Stimulated activated CD8-positive, alpha-beta memory T cell treated with anti-CD3 and anti-CD28 coated beads, Interleukin-15, amount 100 ng/mL, for 48 hours (primary cell): ENCODE measurements around the gene PADI4.

Experiments used
- DNase-seq, 2 donors: peaks; one replicate each; pipeline ENCODE4 v3.0.0-alpha.2; 2020; ENCODE audit warnings: low read depth in 2 of 2

PADI4 gene, protein sequence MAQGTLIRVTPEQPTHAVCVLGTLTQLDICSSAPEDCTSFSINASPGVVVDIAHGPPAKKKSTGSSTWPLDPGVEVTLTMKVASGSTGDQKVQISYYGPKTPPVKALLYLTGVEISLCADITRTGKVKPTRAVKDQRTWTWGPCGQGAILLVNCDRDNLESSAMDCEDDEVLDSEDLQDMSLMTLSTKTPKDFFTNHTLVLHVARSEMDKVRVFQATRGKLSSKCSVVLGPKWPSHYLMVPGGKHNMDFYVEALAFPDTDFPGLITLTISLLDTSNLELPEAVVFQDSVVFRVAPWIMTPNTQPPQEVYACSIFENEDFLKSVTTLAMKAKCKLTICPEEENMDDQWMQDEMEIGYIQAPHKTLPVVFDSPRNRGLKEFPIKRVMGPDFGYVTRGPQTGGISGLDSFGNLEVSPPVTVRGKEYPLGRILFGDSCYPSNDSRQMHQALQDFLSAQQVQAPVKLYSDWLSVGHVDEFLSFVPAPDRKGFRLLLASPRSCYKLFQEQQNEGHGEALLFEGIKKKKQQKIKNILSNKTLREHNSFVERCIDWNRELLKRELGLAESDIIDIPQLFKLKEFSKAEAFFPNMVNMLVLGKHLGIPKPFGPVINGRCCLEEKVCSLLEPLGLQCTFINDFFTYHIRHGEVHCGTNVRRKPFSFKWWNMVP

DNA sequence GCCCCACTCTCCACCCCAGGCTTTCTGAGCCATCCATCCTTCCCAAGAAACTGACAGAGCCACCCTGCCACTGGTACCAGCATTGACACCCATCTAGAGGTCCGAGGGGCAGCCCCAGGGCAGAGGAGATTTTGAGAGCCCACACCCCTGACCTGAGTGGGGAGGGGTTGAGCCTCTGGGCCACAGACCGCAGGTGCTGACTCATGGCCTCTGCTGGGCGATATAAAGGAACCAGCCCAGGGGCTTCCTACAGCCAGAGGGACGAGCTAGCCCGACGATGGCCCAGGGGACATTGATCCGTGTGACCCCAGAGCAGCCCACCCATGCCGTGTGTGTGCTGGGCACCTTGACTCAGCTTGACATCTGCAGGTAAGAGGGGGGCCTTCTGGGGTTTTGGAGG, at the start of gene PADI4:
TSS of gene PADI4 (plus strand) at position 252 of the 400 bp plus-strand sequence. CDS start at position 278, 26 bp downstream.
- DNase-seq = no peak

DNA sequence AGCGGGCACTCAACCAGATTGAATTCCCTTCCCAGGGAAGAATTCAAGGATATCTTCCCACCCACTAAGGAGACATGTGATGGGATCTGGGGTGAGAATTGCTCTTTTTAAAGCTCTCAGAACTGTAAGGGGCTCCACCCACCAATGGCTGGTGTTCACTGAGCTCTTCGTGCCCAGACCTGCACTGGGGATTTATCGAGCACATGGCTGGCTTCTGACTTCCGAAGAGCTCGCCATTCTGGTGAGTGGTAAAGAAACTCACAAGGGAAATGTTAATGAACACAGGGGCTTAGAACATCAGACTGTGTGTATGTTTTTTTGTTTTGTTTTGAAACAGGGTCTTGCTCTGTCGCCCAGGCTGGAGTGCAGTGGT, 49.3 kb upstream of the PADI4 start:
- no peak for DNase-seq

DNA sequence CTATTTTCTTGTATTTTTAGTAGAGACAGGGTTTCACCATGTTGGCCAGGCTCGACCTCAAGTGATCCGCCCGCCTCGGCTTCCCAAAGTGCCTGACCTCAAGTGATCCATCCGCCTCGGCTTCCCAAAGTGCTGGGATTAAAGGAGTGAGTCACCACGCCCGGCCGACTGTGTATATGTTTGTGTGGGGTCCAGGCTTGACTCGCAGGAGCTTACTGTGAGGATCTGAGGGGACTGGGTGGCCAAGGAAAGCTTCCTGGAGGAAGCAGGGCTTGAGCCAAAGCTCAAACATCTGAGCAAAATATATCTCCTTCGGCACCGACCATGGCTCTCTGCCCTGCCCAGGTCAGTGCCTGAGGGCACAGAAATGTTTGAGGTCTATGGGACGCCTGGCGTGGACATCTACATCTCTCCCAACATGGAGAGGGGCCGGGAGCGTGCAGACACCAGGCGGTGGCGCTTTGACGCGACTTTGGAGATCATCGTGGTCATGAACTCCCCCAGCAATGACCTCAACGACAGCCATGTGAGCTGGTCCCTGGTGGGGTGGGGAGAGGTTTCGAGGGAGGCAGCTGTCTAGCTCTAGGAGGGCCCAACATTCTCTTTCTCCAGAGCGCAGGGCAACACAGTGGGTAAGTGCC, 48.6 kb upstream of the PADI4 start:
- no peak for DNase-seq

DNA sequence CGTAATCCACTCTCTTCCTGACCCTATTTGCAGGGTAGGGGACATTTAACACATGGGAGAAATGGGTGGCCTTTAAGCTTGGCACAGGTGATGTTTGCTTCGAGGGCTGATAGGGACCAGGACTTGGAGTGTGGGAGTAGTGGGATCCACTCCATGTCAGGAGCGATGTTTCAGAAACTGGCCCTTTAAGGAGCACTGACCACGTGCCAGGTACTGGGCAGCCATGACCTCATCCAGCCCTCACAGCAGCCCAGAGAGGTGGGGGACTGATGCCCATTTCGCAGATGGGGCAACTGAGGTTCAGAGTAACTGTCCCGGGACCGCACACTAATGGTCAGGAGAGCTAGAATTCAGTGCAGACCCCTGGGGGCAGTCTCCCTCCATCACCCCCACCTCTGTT, 47.7 kb upstream of the PADI4 start:
- no peak for DNase-seq

DNA sequence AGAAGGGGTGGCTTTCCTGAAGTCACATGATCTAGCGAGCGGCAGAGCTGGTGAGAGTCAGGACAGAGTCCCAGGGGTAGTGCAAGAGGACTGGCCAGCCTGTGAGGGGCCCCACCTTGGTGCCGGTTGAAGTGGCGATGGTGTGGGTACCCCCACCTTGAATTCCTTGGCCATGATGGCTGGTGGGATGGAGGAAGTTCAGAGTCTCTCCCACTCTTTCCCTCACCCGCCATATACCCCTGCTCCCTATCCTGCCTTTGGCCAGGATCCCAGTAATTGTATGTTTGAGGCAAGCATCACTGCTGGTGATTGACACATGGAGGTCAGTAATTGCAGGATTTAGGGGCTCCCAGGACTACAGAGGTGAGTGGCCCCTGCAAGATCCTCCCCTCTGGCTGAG, 47.3 kb upstream of the PADI4 start:
- no peak for DNase-seq

DNA sequence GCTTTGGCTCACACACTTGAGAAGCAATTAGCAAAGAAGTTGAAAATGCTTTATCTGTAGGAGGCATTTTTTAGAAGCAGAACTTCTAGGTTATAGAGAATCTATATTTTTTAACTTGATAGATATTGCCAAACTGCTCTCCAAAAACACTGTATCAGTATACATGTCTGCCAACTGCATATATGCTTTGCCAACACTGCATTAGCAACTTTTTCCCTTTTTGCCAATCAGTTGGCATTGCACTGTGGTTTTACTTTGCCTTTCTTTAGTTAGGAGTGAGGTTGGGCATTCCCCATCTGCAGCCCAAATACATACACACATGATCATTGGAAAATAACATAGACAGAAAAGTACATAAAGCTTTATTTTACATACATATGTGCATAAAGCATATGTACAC, 44.1 kb upstream of the PADI4 start:
- DNase-seq = no peak

DNA sequence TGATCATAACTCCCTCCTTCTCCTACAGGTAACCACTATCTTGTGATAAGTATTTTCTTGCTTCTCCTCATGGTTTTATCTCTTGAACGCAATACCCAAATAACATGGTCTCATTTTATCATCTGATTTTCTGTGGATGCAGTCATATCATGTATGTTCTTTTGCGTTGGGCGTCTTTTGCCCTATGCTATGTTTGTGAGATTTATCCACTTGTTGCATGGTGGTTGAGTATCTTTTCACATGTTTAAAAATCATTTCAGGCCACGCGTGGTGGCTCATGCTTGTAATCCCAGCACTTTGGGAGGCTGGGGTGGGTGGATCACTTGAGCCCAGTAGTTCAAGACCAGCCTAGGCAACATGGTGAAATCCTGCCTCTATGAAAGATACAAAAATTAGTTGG, 43.5 kb upstream of the PADI4 start:
- DNase-seq = no peak

DNA sequence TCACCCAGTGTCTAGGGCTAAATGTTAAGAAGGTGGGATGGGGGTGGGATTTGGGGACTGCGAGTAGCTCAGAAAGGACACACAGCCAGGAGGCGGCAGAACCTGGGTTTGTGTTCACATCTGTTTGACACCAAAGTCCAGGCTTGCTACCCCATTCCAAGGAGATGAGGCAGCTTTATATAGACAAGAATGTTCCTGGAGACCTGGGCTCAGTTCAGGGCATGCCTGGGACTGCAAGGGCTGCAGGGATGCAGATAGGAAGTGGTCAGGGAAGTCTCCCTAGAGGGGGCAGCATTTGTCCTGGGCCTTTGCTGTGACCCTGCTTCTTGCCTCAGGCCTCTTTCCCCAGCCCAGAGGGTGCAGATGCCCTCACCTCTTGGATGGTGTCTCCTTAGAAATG, 42.8 kb upstream of the PADI4 start:
- DNase-seq = no peak

DNA sequence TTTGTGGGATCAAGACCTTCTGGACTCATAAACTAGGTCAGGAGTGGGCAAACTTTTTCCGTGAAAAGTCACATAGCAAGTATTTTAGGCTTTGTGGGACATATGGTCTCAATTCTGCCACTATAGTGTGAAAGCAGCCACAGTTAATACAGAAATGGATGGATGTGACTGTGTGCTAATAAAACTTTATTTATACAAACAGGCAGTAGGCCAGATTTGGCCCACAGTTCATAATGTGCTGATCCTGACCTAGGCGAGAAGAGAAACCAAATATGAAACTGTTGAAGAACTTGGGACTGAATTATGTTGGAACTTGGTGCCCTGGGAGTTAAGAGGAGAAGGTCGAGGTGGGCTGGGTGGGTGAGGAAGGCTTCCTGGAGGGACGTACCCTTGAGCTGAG, 42.0 kb upstream of the PADI4 start:
- DNase-seq = no peak

DNA sequence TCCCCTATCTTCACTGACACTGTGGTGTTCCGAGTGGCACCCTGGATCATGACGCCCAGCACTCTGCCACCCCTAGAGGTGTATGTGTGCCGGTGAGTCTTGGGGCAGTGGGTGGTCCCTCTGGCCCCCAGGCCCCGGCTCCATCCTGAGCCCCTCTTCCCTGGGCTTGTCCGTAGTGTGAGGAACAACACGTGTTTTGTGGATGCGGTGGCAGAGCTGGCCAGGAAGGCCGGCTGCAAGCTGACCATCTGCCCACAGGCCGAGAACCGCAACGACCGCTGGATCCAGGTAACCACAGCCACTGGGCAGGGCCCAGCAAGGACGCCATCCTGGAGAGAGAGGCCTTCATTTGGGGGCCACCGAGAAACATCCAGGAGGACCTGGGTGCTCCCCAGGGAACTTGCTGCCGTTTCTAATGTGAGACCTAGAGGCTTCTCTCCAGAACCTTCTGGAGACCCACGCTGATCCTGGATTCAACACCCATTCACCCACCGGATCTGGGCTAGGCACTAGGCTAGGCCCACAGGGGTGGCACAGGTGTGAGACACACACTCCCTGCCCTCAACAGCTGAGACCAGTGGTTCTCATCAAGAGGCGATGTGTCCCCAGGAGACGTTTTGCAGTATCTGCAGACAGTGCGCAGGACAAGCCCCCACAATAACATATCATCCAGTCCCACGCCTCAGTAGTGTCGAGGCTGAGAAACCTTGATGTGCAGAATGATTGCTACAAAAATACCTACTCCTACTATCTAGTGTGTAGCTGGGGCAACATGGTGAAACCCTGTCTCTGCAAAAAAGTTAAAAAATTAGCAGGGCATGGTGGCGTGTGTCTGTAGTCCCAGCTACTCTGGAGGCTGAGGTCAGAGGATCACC, 36.9 kb upstream of the PADI4 start:
- no peak for DNase-seq

DNA sequence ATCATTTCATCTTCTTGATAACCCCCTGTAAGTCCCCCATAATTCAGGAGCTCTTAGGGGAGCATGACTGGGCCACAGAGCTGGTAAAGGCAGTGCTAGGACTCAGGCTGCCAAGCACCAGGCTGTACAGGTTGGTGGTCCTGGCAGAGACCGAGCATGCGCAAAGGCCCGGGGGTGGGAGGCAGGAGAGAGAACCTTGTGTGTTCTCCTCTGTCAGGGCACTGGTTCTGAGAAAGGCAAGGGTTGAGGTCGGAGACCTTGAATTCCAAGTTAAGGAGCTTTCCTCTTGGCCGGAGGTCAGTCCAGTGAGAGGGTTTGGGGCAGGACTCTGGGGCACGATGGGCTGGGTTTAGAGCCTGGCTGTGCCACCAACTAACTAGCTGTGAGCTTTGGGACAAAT, 35.9 kb upstream of the PADI4 start:
- no peak for DNase-seq

DNA sequence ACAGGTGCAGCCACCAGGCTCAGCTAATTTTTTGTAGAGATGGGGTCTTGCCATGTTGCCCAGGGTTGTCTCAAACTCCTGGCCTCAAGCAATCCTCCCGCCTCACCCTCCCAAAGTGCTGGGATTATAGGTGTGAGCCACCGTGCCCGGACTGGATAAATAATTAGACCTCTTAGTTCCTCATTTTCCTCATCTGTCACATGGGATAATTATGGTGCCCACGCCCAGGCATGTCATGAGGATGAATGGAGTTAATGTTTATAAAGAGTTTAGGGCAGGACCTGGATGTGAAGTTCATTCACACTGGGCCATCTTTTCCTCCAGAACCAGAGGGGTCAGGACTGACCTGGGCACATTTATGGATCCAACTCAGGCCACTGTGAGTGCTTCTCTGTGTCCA, 35.4 kb upstream of the PADI4 start:
- no peak for DNase-seq

DNA sequence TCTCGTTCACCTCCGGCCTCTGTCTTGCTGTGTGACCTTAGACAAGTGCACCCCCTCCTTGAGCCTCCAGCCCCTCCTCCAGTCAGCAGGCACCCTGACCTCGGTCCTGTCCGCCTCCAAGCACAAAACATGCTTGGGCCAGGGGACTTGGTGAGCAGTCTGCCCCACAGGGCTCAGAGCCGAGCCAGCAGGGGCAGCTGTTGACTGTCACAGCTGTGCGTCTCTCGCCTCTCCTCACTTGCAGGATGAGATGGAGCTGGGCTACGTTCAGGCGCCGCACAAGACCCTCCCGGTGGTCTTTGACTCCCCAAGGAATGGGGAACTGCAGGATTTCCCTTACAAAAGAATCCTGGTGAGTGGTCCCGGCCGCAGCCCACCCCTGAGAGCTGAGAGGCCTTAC, 34.9 kb upstream of the PADI4 start:
- no peak for DNase-seq

DNA sequence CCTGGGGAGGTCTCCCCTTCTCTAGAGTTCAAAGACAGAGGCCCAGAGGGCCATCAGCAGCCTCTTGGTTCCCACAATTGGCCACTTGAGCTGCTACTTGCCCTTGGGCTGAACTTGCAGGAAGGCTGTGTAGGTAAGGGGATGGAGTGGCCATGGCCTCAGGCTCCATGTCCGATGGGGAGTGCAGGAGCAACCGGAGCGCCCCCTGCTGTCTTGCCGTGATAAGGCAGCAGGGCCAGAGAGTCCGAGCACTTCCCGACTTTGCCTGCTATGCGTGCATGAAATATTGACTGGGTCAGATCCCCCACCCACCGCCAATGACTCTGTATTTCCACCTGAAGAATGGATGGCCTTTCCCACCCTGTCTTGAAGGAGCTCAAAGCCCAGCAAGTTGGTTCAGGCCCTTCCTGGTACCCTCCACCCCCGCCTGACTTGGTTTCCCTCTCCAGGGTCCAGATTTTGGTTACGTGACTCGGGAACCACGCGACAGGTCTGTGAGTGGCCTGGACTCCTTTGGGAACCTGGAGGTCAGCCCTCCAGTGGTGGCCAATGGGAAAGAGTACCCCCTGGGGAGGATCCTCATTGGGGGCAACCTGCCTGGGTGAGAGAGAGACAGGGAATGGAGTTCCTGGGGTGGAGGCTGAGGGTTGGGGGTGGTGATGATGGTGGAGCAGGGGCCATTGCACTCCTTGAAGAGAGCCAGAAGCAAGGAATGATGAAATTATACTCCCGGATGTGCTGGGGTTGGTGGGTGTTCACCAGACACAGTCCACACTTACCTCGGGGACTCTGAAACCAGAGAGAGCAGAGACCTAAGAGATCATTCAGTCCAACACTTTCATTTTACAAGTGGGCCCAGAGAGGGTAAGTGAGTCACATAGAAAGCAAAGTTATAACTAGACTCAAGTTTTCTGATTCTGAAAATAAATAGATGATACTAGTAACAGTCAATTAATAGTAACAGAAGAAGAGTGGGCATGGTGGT, 33.5 kb upstream of the PADI4 start:
- DNase-seq = peak in 1 of 2 donors; percentile 14

DNA sequence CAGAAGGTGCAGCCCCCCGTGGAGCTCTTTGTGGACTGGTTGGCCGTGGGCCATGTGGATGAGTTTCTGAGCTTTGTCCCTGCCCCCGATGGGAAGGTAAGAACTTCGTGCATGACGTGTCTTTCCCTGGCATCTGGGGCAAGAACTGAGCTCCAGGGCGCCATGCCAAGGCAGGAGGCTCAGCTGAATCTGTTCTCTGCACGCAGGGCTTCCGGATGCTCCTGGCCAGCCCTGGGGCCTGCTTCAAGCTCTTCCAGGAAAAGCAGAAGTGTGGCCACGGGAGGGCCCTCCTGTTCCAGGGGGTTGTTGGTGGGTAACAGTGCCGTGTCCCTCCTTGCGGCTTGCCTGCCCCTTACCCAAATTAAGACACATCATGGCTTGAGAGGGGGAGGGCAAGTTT, 31.4 kb upstream of the PADI4 start:
- DNase-seq = no peak

DNA sequence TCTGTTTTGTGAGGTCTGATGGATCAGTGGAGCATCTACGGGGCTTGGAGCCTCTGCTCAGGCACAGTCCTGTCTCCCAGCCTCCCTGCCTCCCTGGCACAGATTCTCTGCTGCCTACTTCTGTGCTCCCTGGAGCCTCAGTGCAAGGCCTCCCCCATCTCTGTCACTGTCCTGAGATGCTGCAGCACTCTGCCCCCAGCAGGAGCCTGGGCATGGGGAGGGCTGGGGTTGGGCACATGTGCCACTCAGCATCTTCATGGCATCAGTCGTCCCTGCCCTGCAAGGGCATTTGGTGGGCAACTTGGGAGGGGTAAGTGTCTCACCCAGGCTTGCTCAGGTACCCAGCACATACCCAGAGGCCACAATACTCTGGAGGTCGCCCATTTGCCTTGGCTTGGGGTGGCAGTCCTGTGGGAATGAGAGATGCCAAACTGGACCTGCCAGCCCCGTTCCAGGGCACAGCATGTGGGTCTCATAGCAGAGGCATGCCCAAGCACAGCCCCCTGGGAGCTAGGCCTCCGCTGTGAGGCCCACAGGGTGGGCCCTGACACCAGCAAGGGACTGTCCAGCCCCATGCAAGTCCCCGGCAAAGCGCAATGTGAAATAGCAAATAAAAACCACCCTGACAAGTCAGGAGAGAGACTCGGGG, 30.4 kb upstream of the PADI4 start:
- DNase-seq = no peak

DNA sequence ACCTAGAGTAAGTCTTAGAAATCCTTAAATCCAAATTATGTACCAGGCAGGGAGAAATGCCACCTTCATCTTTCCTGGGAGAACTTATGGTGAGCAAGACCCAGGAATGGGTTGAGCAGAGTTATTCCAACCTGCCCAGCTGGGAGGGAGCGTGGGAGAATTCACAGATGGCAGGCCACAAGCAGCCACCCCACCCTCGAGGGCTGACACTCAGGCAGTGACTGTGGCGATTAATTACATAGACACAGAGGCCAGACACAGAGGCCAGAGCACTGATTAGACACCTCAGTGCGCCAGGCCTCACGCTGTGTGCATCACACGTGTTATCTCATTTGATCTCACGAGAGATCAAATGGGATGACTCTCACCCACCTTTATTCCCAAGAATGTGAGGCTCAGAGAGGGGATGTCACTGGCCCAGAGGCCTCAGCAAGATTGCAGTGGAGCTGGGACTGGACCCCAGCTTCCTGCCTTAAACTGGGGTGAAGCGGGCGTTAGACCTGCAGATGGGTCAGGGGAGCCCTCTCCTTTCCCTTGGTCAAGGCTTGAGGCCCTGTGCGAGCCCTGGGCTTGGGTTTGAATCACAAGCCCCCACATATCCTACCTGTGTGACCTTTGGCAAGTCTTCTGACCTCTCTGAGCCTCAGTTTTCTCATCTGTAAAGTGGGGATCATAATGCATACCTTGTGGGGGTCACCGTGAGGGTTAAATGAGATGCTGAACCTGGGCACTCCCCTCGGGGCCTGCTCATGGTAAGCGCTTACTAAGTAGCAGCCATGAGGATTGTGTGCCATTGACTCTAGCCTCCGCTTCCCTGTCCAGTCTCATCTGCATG, 28.8 kb upstream of the PADI4 start:
- DNase-seq = no peak

DNA sequence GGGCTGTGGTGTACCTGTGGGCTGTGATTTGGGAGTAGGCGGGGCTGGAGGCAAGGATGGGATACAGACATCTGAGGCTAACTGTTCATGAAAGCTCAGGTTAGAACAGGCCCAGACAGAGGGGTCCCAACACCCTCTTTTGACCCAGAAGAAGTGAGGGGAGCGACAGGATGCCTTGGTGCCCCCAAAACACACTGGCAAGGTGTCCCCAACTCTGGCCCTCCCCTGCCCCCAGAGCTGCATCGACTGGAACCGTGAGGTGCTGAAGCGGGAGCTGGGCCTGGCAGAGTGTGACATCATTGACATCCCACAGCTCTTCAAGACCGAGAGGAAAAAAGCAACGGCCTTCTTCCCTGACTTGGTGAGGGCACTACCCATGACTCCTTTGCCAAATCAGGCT, 27.6 kb upstream of the PADI4 start:
- no peak for DNase-seq

DNA sequence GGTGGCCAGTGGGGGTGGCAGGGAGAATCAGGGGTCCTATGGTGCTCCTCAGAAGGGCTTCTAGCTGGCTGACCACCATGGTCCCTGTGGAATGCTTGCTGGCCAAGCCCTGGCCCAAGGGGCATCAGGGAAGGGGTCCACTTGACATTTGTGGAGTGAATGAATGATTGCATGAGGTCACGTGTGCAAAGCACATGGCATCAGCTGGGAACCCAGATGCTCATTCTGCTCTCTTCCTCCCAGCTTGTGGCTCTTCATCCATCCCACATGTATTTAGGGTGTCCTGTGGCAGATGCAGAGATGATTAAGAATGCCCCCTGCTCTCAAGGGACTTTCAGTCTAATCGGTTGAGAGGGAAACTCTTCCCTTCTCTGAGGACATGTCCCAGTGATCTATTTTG, 27.1 kb upstream of the PADI4 start:
- no peak for DNase-seq
